IMR-90 (cell line): ENCODE data around the gene CRYGA. TPM values are rescaled to one million over a fixed set of nuclear protein-coding genes. Genes with fewer than 3 reads are reported as not detected.

Experiments
- ATAC-seq: fragments of 200-7000 bp; cut with Tn5 transposase; 2 replicates; pipeline ENCODE4 v1.9.1; 2020; ENCODE audit warnings: low read depth, mild to moderate bottlenecking, moderate library complexity
- BruUV-seq: library from RNA; stranded (reverse); fragments of 400-500 nt; replicated peaks from 2 replicates; lab custom pipeline; 2021; lab: Mats Ljungman, UMichigan
- CTCF ChIA-PET: fragments of 300-600 bp; formaldehyde crosslinking; extraction: SDS; loops from one replicate; lab custom pipeline; 2021; ENCODE audit warnings: antibody characterized with exemption; lab: Yijun Ruan, JAX
- POLR2A ChIA-PET: fragments of 300-600 bp; sonication (Branson Sonifier 250); formaldehyde crosslinking; loops from one replicate; lab custom pipeline; 2022; ENCODE audit warnings: antibody characterized with exemption; ENCODE audit not compliant: unreplicated experiment; lab: Charles Lee
- DNase-seq: peaks from one replicate; pipeline ENCODE4 v3.0.0; 2013
- H2AFZ ChIP-seq: replicated peaks from 2 replicates; pipeline ENCODE3; 2013; ENCODE audit warnings: low read length, mild to moderate bottlenecking; ENCODE audit not compliant: poor library complexity
- H2AK5ac ChIP-seq: 2 replicates; pipeline ENCODE4 v1.6.1; 2013; ENCODE audit warnings: low read depth, low read length, inconsistent platforms
- H2AK9ac ChIP-seq: replicated peaks from 2 replicates; pipeline ENCODE3; 2013; ENCODE audit warnings: mild to moderate bottlenecking, low read depth, low read length, moderate library complexity; ENCODE audit not compliant: poor library complexity
- H2BK120ac ChIP-seq: 2 replicates; pipeline ENCODE4 v1.6.1; 2013; ENCODE audit warnings: low read depth, low read length, inconsistent platforms
- H2BK15ac ChIP-seq: 3 replicates; pipeline ENCODE4 v1.6.1; 2013; ENCODE audit warnings: low read depth, low read length, inconsistent platforms
- H2BK20ac ChIP-seq: 2 replicates; pipeline ENCODE4 v1.6.1; 2013; ENCODE audit warnings: low read depth, mild to moderate bottlenecking, inconsistent platforms, low read length, moderate library complexity
- H2BK5ac ChIP-seq: 2 replicates; pipeline ENCODE4 v1.6.1; 2013; ENCODE audit warnings: mild to moderate bottlenecking, low read depth, low read length, inconsistent platforms; ENCODE audit not compliant: poor library complexity, severe bottlenecking
- H3K14ac ChIP-seq: replicated peaks from 2 replicates; pipeline ENCODE4 v1.6.1; 2013; ENCODE audit warnings: low read depth, low read length, inconsistent platforms
- H3K18ac ChIP-seq: 2 replicates; pipeline ENCODE4 v1.6.1; 2013; ENCODE audit warnings: low read depth, low read length, control low read depth
- H3K23ac ChIP-seq: 2 replicates; pipeline ENCODE4 v1.6.1; 2013; ENCODE audit warnings: low read depth, low read length, inconsistent platforms
- H3K27ac ChIP-seq: 2 replicates; pipeline ENCODE4 v1.5.1; 2013; ENCODE audit warnings: mild to moderate bottlenecking, control low read depth, low read length; ENCODE audit not compliant: insufficient read depth
- H3K27me3 ChIP-seq: 2 replicates; pipeline ENCODE4 v1.6.1; 2013; ENCODE audit warnings: low read length; ENCODE audit not compliant: control insufficient read depth, insufficient read depth
- H3K36me3 ChIP-seq: 2 replicates; pipeline ENCODE4 v1.6.1; 2013; ENCODE audit warnings: low read length, mixed read lengths; ENCODE audit not compliant: control insufficient read depth, insufficient read depth
- H3K4ac ChIP-seq: 2 replicates; pipeline ENCODE4 v1.6.1; 2013; ENCODE audit warnings: low read depth, low read length, inconsistent platforms
- H3K4me1 ChIP-seq: 2 replicates; pipeline ENCODE4 v1.6.1; 2013; ENCODE audit warnings: low read length, mixed read lengths; ENCODE audit not compliant: control insufficient read depth, insufficient read depth
- H3K4me2 ChIP-seq: 2 replicates; pipeline ENCODE4 v1.6.1; 2013; ENCODE audit warnings: low read depth, mild to moderate bottlenecking, control low read depth, low read length, moderate library complexity
- H3K4me3 ChIP-seq: 2 replicates; pipeline ENCODE4 v1.5.1; 2013; ENCODE audit warnings: low read depth, mild to moderate bottlenecking, control low read depth, low read length, moderate library complexity; ENCODE audit not compliant: insufficient read depth
- H3K56ac ChIP-seq: 2 replicates; pipeline ENCODE4 v1.6.1; 2013; ENCODE audit warnings: low read length, inconsistent platforms; ENCODE audit not compliant: insufficient read depth; ENCODE audit errors: extremely low read depth
- H3K79me1 ChIP-seq, 2 experiments: 2 replicates each; pipeline ENCODE4 v1.6.1; 2013; ENCODE audit warnings: low read length in 2 of 2, inconsistent platforms in 1 of 2, low read depth in 1 of 2
- H3K9ac ChIP-seq: 2 replicates; pipeline ENCODE4 v1.6.1; 2013; ENCODE audit warnings: low read depth, low read length, control low read depth
- H3K9me1 ChIP-seq: 2 replicates; pipeline ENCODE4 v1.6.1; 2013; ENCODE audit warnings: low read length, inconsistent platforms; ENCODE audit not compliant: insufficient read depth
- H3K9me3 ChIP-seq: 2 replicates; pipeline ENCODE4 v1.6.1; 2013; ENCODE audit warnings: low read length; ENCODE audit not compliant: control insufficient read depth, insufficient read depth
- H4K20me1 ChIP-seq: 2 replicates; pipeline ENCODE4 v1.6.1; 2013; ENCODE audit warnings: low read length, inconsistent platforms; ENCODE audit not compliant: insufficient read depth
- H4K5ac ChIP-seq: 2 replicates; pipeline ENCODE4 v1.6.1; 2013; ENCODE audit warnings: mild to moderate bottlenecking, low read depth, low read length, control low read depth
- H4K8ac ChIP-seq, 2 experiments: 2 replicates each; pipeline ENCODE4 v1.6.1; 2013; ENCODE audit warnings: low read depth in 2 of 2, low read length in 2 of 2, control low read depth in 1 of 2, inconsistent platforms in 1 of 2
- H4K91ac ChIP-seq: 2 replicates; pipeline ENCODE4 v1.6.1; 2013; ENCODE audit warnings: low read depth, low read length, inconsistent platforms; ENCODE audit not compliant: insufficient read depth
- BHLHE40 ChIP-seq: fragments of 150-350 bp; IDR thresholded peaks from 2 replicates; pipeline ENCODE4 v1.6.1; 2016; ENCODE audit warnings: mild to moderate bottlenecking, low read depth, low read length
- CEBPB ChIP-seq: IDR thresholded peaks from 2 replicates; pipeline ENCODE4 v1.6.1; 2012; ENCODE audit warnings: low read depth, low read length, improper control_type of control experiment
- CHD1 ChIP-seq: IDR thresholded peaks from 2 replicates; pipeline ENCODE4 v1.6.1; 2012; ENCODE audit warnings: low read depth, low read length, improper control_type of control experiment
- CTCF ChIP-seq: conservative IDR thresholded peaks from 2 replicates; pipeline ENCODE4 v1.5.1; 2012; ENCODE audit warnings: mild to moderate bottlenecking, low read depth, low read length, improper control_type of control experiment
- ELK1 ChIP-seq: fragments of 150-350 bp; IDR thresholded peaks from 2 replicates; pipeline ENCODE4 v1.6.1; 2016; ENCODE audit warnings: low read depth, mild to moderate bottlenecking, low read length, moderate library complexity, borderline replicate concordance
- FOS ChIP-seq: fragments of 150-350 bp; IDR thresholded peaks from 2 replicates; pipeline ENCODE4 v1.6.1; 2016; ENCODE audit warnings: low read depth, low read length
- MAFK ChIP-seq: IDR thresholded peaks from 2 replicates; pipeline ENCODE4 v1.6.1; 2012; ENCODE audit warnings: low read depth, low read length, improper control_type of control experiment
- MAZ ChIP-seq: IDR thresholded peaks from 2 replicates; pipeline ENCODE4 v1.6.1; 2012; ENCODE audit warnings: low read depth, mild to moderate bottlenecking, low read length, improper control_type of control experiment, moderate library complexity, borderline replicate concordance
- MXI1 ChIP-seq: IDR thresholded peaks from 2 replicates; pipeline ENCODE4 v1.6.1; 2012; ENCODE audit warnings: low read depth, mild to moderate bottlenecking, low read length, moderate library complexity, borderline replicate concordance
- NFE2L2 ChIP-seq: fragments of 150-350 bp; IDR thresholded peaks from 2 replicates; pipeline ENCODE4 v1.6.1; 2016; ENCODE audit warnings: low read depth, mild to moderate bottlenecking, low read length
- POLR2A ChIP-seq: IDR thresholded peaks from 2 replicates; pipeline ENCODE4 v1.6.1; 2012; ENCODE audit warnings: mild to moderate bottlenecking, low read depth, low read length
- RAD21 ChIP-seq: IDR thresholded peaks from 2 replicates; pipeline ENCODE4 v1.6.1; 2012; ENCODE audit warnings: low read length, improper control_type of control experiment
- RCOR1 ChIP-seq: IDR thresholded peaks from 2 replicates; pipeline ENCODE4 v1.6.1; 2012; ENCODE audit warnings: mild to moderate bottlenecking, low read length, improper control_type of control experiment; ENCODE audit not compliant: insufficient replicate concordance
- RFX5 ChIP-seq: IDR thresholded peaks from 2 replicates; pipeline ENCODE4 v1.8.0; 2012; ENCODE audit warnings: low read depth, mild to moderate bottlenecking, low read length, moderate library complexity
- SMC3 ChIP-seq: fragments of 150-350 bp; IDR thresholded peaks from 2 replicates; pipeline ENCODE4 v1.6.1; 2016; ENCODE audit warnings: low read depth, mild to moderate bottlenecking, antibody characterized with exemption, low read length, moderate library complexity
- USF2 ChIP-seq: fragments of 150-350 bp; IDR thresholded peaks from 2 replicates; pipeline ENCODE4 v1.6.1; 2017; ENCODE audit warnings: mild to moderate bottlenecking, antibody characterized with exemption, low read length, low read depth
- WGBS, 2 experiments: methylation state at CpG; one replicate each; pipeline versions ENCODE4 v1.1.5 to v1.1.7; 2013; ENCODE audit warnings: missing lambda C conversion rate in 2 of 2; ENCODE audit not compliant: insufficient read length in 1 of 2; ENCODE audit errors: extremely low coverage in 2 of 2; 5-methylcytosine and 5-hydroxymethylcytosine counted together
- dilution Hi-C: fragments of 300-500 bp; cut with HindIII; formaldehyde crosslinking; loops from one replicate; pipeline ENCODE4 v1.14.3; 2018; ENCODE audit warnings: low sequenced_read_pairs; ENCODE audit not compliant: unreplicated experiment
- in situ Hi-C: fragments of 300-500 bp; cut with MboI; formaldehyde crosslinking; loops from 3 replicates; pipeline ENCODE4 v1.14.3; 2019; ENCODE audit warnings: low sequenced_read_pairs, inconsistent platforms, mixed read lengths
- intact Hi-C: fragments of 100-400 bp; cut with micrococcal nuclease; formaldehyde crosslinking; loops from 2 replicates; pipeline ENCODE4 v1.10.0; 2022
- polyA plus RNA-seq, 3 experiments: library from polyadenylated mRNA; depleted of rRNA; stranded (reverse); fragments of >200 nt; gene quantifications; 2 replicates each; pipeline ENCODE4 v1.2.3, GENCODE V29; 2012; ENCODE audit warnings: low replicate concordance in 1 of 3
- total RNA-seq: library from RNA; depleted of rRNA; stranded (reverse); fragments of >200 nt; gene quantifications from 2 replicates; pipeline ENCODE4 v1.2.3, GENCODE V29; 2012

CRYGA gene
- total and polyA plus RNA-seq, 2 of the 4 experiments (the other 2 are of a cell fraction) = not detected

- TF ChIP-seq CHD1 (no peak), RFX5 (no peak), CEBPB (no peak), NFE2L2 (no peak), BHLHE40 (no peak), MXI1 (no peak), SMC3 (no peak), FOS (no peak), RAD21 (no peak), RCOR1 (no peak), MAZ (no peak), CTCF (no peak), ELK1 (no peak), USF2 (no peak), POLR2A (no peak), MAFK (no peak)
- DNase-seq (no peak), ATAC-seq (no peak)
- no peak overlapping the region for H3K4me3 ChIP-seq
- no peak overlapping the region for H3K4ac ChIP-seq
- POLR2A ChIA-PET = no interaction called here
- no peak overlapping the region for H3K27ac ChIP-seq
- H3K79me1 ChIP-seq = no peaks in the 10 kb centered on the region
- no peak overlapping the region for H2BK120ac ChIP-seq
- H3K27me3 ChIP-seq = peaks cover 7% of the 10 kb centered on the region
- no peak overlapping the region for H2AFZ ChIP-seq
- no peak overlapping the region for H2AK5ac ChIP-seq
- intact Hi-C loops (no loop called here), in situ Hi-C loops (no loop called here), dilution Hi-C loops (no loop called here)
- H3K23ac ChIP-seq = no peak overlapping the region
- H3K4me2 ChIP-seq = no peak overlapping the region
- no peak overlapping the region for H3K18ac ChIP-seq
- H2AK9ac ChIP-seq = no peak overlapping the region
- H3K9me1 ChIP-seq = no peaks in the 10 kb centered on the region
- no peak overlapping the region for H3K9ac ChIP-seq
- H2BK20ac ChIP-seq = no peak overlapping the region
- no TSS peak for BruUV-seq
- H3K14ac ChIP-seq = no peak overlapping the region
- CTCF ChIA-PET = interaction anchor here (1.0 kb wide), 1 partner anchor 14 kb away, joined by 3 read pairs; no protein-coding TSS in a partner anchor
- no peak overlapping the region for H4K91ac ChIP-seq
- H2BK5ac ChIP-seq = no peak overlapping the region
- H2BK15ac ChIP-seq = no peak overlapping the region
- H3K56ac ChIP-seq = no peak overlapping the region
- H4K8ac ChIP-seq = no peak overlapping the region
- no peaks in the 10 kb centered on the region for H3K9me3 ChIP-seq
- no CpG with 5 or more reads among the region's 5 CpGs for WGBS, 2 experiments
- no peak overlapping the region for H4K5ac ChIP-seq
- no peaks in the 10 kb centered on the region for H3K36me3 ChIP-seq
- H3K4me1 ChIP-seq = no peaks in the 10 kb centered on the region
- H4K20me1 ChIP-seq = no peaks in the 10 kb centered on the region
These were observed 25.9 kb upstream of the CRYGA start for GRCh38 chr2:208189069-208189809.
